SKM-1 (cell line): ENCODE results near the gene TBC1D4.
"Not testable (repeated sequence)": the region's sequence is repeated elsewhere in the genome, so short reads cannot be mapped to it uniquely, and the experiment has no call there.

ENCODE experiments used
- DNase-seq: peaks from one replicate; lab custom pipeline; 2025; ENCODE audit not compliant: unreplicated experiment; lab: John Stamatoyannopoulos, UW

Gene TBC1D4

DNA sequence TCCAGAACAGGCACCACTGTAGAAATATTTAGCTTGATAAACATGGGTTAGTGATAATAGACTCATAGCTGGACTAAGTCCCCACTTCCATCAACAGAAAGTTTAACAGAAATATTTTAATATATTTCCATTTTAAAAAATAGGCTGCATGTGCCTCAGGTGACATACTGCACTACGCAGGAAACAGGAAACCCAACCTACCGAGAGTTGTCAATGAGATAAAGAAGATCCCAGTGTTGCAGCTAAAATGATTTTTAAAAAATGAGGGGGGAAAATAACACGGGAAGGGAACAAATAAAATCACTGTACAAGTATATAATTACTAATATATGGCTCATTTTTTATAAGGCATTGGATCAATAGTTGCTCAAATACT lies 154.8 kb downstream of the TBC1D4 start:
- DNase-seq = no peak

DNA sequence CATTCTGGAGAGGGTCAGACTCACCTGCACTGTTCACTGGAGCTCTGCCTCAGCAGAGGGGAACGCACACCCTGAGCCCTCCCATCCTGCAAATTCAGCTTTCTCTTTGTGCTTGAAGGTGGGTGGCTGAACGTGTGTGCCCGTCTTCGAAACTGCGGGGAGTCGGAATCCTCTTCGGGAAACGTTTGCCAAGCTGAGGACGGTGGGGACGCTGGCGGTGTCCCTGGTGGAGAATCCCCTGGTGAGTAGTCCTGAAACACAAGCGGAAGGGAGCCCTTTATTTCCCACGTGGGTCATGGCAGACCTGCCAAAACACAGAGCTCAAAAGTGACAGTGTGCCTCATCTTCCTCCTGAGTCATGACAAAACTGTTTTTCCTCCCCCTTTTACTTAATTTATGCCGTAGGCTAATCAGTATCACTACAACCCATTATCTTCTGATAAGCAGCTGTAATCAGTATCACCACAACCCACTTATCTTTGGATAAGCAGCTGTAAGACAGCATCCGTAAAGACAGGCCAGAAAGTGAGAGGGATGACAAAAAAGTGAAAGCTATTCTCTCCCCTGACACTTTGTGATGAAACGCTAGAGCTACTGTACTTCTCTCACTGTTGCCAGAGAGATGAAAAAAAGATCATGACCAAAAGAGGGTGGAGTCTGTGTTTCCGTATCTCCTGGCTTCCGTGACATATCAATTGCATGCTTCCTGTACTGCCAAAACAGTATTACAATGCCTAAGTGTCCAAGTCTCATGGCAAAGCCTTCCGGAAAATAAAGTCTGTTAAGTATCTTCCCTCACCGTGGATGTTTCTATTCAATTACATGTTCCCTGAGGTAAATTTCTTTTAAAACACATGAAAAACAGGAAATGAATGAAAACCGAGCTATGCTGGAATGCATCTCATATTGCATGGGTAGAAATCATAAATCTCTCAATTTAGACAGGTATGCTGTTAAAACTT lies 155.5 kb downstream of the TBC1D4 start:
- DNase-seq = no peak

DNA sequence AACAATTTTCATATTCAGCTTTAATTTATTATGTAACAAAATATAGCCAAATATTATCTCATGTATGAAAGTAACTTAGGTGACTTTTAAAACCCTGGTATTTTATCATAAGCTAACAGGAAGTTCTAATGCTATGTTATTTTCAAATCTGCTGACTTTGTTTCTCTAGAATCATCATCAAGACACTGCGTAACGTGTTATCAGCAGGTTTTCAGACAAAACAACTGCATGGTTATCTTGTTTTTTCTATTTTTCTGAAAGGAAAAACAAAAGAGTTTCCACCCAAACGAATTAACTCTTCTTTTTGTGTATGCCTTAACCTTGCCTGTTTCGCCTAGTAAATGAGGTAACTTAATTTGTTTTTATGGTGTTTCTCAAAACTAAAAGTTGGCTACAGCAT lies 156.3 kb downstream of the TBC1D4 start:
- DNase-seq = no peak

DNA sequence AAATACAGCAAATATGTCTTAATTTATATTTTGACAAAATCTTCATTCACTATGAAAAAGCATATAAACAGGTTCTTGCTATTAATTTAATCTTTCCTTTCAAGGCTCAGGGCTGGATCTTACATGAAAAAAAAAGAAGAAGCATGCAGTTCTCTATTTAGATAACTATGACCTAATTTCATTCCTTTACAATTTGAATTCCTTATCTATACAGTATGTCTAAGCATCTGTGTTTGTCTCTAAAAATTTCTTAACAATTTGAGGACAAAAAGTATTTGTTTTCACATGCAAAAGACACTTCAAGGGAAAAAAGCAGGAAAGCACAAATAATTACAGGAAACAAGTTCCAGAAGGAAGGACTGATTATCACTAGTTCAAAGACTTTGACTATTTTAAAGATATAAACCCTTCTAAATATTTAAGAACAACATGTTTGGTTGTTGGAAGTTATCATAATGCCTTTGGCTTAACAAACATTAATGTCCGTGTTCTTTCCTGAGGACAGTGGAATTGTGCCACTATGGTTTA lies 157.5 kb downstream of the TBC1D4 start:
- no peak for DNase-seq

DNA sequence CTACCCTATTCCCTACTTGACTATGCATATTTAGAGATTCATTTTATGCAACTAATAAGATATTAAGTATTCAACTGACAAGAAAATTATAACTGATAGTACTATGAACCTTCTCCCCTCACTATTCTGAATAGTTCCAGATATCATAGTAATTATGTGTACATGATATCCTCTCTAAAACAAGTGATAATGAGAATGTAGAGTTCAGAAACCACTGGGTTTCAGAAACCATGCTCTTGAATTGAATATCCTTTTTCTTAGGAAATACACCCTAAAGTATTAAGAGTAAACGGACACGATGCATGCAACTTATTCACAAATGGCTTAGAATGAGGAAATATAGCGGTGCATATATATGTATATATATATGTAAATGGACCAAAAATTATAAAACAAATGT lies 160.9 kb downstream of the TBC1D4 start:
- no peak for DNase-seq

DNA sequence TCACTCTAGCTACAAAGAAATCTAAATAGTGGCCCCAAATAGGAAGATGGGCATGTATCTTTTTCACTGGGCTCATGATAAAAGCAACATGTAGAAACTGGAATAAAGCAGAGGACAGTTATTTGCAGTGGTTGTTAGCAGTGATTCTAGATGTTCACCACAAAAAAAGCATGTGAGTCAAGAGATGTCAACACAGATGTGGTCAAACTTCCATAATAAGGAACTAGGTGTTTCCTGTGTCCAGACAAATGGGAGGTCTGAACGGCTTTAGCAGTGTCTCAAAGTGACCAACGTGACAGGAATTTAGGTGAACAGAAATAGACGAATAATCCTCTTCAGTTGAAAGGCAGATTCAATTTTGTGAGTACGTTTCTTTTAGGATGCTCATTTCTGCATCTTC lies 162.7 kb downstream of the TBC1D4 start:
- DNase-seq = no peak

DNA sequence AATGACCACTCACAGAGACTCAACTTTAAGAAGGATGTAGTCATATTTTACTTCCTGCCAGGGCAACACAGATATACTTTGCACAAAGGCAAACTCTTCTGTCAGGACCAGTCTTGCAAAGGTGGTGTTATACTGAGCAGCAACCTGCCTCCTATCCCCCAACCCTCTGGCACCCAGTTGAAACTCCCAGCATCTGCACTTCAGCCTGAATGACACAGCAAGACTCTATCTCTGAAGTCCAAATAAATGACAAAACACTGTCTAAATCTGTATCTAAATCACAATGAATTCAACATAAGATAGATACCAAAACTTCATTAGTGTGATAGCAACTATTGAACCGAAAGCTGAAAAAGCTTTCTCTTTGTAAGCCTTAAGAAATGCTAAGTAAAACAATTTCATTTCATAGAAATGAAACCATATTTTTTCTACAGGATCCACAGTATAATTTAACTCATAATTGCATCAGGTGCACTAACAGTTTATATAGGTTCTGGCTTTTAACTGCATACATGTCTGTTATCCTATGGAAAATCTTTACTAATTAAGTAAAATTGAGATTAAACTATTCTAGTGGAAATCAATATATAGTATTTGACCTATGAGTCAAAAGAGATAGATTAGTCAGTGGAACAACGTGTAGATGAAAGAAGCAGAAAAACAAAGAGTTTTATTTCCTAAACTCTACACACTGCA lies 163.7 kb downstream of the TBC1D4 start:
- DNase-seq = no peak

DNA sequence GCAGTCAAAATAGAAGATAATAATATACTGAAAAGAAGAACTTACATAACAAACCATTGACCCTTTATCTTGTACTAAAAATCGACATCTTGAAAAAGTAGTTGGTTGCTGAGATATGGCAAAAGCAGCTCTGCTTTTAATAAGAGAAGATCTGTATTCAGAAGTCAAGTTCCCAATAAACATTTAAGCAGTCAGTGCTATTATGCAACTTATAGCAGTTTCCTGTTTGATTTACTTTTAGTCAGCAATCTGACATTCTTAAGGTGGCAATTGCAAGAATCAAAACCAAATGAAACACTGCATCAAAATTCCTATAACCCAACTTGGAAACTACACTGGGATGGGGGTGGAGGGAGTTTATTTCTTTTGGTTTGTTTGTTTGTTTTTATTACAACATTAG lies 165.5 kb downstream of the TBC1D4 start:
- DNase-seq = no peak

DNA sequence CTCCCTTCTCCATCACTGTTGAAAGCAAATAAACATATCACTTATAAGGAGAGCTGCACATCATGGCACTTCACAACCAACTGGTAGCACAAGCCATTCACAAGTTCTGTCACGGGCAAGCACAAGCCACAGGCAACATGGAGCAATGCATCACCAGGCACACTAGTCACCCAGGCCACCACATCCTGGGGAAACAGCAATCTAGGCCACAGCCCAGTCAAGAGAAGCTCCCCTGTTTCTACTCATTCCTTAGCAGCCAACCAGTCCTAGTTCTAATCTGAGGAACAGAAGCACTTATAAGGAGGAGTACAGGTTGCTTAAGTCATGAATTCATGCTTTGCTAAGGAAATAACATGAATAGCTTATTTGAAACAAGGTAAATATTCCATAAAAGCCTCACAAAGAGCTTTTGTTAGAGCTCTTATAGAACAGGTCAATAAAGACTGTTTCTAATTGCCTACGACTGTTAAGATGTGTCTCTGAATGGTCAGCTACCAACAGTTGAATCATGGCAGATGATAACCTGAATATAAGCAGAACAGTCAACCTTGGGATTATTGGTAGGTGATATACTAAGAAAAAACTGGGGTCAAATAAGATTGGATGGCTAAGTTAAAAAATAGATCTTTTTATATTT lies 169.0 kb downstream of the TBC1D4 start:
- no peak for DNase-seq

DNA sequence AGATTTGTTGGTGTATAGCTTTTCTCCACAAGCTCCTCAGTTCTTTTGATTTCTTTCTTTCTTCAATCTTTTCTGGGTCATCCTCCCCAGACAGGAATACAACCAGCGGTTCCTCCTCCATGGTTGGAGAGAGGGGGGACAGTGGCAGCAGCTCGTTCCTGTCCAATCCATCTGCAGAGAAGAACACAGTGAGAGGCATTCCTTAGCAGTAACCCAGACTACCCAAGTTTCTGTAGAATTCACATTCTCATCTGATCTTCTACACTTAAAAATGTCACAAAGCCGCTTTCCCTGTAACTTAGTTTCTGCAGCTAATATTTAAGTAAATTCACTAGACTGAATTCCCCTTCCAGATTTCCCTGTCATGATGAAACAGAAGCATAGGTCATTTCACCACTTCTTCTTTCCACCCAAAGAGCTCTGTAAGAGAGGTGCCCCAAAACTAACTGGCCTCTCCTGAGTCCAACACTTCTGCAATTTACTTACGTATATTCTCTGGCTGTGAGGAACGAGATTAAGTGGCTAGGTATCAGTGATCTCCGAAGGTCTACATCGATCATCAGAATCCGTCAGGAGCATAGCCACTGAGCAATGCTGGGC lies 171.9 kb downstream of the TBC1D4 start:
- DNase-seq = peak; percentile 73

DNA sequence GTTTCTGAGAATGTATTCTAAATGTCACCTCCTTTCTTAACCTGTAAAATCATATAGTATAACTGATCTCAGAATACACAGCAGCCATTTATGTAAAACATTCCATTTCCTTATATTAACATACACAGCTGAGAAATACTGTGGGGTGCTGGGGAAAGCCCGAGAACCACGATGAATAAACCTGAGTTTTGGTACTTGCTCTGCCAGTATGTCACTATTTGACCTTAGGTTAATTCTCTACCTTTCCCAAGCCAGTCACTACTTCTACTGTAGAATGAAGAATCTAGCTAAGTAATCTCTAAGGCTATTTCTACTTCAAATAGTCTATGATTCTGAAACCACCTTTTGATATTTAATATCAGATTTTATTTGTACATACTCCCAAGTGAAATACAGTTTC lies 173.7 kb downstream of the TBC1D4 start:
- no peak for DNase-seq

DNA sequence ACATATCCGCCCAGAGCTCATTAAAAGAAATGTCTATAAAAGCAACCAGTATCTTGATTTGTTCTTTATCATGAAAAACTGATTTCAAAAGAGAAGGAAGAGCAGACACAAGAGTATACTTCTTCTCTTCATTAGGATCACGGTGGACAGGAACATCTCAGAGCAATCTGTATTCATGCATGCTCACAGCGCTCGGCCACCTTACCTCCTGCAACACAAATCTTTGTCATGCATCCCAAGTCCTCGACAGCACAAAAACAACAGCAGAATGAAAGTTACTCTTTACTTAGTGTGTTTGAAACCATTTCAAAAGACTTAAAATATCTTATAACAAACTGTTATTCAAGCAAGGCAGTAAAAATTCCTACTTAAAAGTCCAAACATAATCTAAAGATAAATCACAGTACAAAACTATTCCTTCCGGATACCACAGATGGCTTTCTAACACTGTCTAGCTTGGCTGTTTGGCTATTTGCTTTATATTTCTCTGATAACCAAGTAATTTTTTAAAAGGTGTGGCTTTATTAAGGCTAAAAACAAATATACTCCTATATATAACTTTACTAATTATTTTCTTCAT lies 174.5 kb downstream of the TBC1D4 start:
- no peak for DNase-seq

DNA sequence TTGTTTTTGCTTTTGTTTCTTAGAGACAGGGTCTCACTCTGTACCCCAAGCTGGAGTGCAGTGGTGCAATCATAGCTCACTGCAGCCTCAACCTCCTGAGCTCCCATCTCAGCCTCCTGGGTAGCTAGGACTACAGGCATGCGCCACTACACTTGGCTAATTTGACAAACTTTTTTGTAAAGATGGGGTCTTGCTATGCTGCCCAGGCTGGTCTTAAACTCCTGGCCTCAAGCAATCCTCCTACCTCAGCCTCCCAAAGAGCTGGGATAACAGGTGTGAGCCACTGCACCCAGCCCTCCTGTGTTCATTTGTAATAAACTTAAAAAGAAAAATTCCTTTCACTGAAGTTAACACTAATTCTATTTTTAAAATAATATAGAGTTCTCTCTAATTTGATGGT lies 175.0 kb downstream of the TBC1D4 start:
- DNase-seq = not testable (repeated sequence)

DNA sequence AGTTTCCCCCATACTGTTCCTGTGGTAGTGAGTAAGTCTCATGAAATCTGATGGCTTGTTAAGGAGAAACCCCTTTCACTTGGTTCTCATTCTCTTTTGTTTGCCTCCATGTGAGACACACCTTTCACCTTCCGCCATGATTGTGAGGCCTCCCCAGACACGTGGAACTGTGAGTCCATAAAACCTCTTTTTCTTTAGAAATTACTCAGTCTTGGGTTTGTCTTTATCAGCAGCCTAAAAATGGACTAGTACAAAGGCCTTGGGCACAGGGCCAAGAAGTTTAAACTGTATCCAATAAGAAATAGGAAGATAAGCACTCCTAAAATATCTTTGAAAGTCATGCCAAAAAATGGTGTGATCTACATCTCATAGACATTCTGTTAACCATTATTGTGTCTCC lies 176.9 kb downstream of the TBC1D4 start:
- DNase-seq = no peak

DNA sequence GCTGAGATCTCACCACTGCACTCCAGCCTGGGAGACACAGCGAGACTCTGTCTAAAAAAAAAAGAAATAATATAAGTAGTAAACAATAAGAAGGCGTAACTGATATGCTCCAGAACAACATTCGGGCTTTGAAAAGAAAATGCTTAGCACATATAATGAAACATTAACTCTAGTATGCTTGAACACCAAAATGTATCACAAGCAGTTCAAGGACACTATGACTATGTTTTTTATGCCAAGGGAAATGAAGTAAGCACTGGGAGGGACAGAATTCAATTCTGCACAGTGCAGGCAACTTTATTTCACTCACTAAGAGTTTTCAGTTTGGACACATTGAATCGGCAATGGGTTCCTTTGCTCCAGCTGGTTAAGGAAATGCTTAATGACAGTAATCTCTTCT lies 178.7 kb downstream of the TBC1D4 start:
- no peak for DNase-seq

DNA sequence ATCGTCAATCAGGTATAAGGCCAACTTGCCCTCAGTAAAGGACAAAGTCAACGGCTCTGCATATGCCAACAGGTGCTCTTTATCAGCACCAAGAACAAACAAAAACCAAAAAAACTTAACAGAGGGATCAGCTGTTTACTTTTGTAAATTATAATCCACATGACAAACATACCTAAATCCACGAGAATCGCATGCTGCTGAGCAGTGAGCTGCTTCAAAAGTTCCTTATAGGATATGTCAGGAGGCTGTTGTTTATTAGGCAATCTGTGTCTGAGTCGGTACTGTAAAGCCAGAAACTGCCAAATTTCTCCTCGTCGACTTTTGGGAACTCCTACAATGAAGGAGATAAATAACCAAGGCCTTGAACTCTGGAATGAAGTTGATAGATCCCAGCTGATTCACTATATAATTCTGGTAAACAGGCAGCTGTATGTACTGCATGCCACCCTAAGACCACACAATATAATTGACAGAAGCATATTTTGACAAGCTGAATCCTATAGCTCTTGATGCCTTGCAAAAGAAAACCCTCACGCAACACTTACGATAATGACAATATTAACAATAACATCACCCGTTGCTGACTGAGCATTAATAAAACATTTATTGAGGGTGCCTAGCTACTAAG lies 179.8 kb downstream of the TBC1D4 start:
- DNase-seq = no peak

DNA sequence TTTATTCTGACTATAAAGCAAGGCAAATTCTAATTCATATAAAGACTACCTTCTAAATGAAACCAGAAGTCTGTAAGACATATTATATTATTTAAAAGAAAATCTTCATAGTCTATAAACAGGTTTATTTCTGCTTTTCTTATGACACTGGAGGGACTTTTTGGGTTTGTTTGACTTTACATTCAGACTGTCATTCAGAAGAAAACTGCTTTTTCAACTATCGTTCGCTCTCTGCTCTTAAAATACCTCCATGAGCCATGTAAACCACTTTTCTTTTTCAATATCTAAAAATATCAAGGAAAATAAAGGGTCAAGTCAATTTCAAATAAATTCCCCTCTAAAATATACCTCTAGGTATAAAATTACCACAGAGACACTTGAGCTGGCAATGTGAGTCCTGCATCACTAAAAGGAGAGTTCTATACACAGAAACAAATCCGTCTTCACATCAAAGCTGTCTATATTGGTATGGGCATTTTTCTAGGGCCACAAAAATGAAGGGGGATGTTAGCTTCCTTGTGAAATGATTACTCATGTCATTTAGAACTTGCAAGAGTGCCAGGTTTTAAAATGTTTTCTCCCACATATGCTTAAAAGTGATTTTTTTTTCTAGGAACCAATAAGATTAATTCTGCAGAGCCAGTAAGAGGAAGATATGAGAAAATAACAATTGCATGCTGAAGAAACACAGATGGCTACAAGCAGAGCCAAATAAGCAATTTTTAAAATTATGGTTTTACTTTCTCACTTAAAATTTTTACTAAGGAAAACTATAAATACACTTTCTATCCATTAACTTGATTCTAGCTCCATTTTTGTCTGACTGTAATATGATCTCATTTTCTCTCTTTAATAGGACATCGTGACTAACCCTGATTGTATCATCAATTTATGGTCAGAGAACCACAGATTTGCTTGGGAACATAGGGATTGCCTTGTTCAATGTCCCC lies 181.8 kb downstream of the TBC1D4 start:
- DNase-seq = no peak

DNA sequence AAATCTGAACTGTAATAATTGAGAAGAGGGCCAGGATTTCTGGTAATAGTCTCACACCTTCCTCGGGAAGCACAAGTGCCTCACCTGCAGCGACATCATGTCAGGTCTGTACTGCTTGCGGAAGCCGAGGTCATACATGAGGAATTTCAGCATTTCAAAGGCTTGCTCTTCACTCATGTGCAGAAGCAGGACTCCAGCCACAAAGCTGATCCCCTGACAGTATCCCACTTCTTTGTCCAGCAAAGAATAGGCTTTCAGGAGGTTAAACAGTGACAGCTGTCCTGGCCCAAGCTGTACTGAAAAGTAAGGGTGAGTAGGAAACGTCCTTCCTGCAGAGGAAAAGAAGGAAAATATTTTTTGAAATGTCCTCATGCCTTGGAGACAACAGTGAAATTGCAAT lies 182.7 kb downstream of the TBC1D4 start:
- no peak for DNase-seq

DNA sequence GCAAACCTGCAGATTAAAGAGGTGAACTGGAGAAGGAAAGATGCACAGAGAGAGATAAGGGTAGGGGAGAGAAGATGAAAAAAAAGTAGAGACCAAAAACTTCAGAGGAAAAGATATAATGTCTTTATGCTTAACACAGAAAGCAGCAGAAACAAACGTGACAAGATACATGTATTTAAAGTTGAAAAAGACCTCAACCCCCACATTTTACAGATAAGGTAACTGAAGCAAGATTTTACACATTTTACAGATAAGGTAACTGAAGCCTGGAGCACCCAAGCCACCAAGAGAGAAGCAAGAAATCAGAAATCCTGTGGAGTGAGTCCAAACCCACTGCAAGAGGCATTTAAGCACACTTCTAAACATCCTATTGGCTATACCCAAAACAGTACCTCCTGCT lies 185.3 kb downstream of the TBC1D4 start:
- DNase-seq = no peak
